Upper lobe of left lung (tissue), 6 donors: ENCODE measurements around the gene ULBP3. TPM values are rescaled to one million over a fixed set of nuclear protein-coding genes. Genes with fewer than 3 reads are reported as not detected.

ENCODE experiments used
- ATAC-seq, 2 donors: fragments of 200-7000 bp; cut with Tn5 transposase; one replicate each; pipeline ENCODE4 v1.9.1; 2022; ENCODE audit warnings: mild to moderate bottlenecking in 2 of 2, moderate library complexity in 2 of 2; ENCODE audit not compliant: low FRiP score in 2 of 2
- DNase-seq, 2 donors: peaks; one replicate each; pipeline ENCODE4 v3.0.0-alpha.2; 2019 to 2020
- H3K27ac ChIP-seq, 4 donors: fragments of 200-600 bp; sonication (generic); one replicate each; pipeline ENCODE4 v1.5.1; 2016 to 2019
- H3K27me3 ChIP-seq, 4 donors: fragments of 200-600 bp; sonication (generic); one replicate each; pipeline ENCODE4 v1.5.1; 2017 to 2019
- H3K36me3 ChIP-seq, 4 donors: fragments of 200-600 bp; sonication (generic); one replicate each; pipeline ENCODE4 v1.5.1; 2016 to 2019
- H3K4me1 ChIP-seq, 4 donors: fragments of 200-600 bp; sonication (generic); one replicate each; pipeline ENCODE4 v1.5.1; 2018 to 2019
- H3K4me3 ChIP-seq, 4 donors: fragments of 200-600 bp; sonication (generic); one replicate each; pipeline ENCODE4 v1.5.1; 2017 to 2019; ENCODE audit warnings: mild to moderate bottlenecking in 2 of 4, moderate library complexity in 1 of 4
- H3K9me3 ChIP-seq, 4 donors: fragments of 200-600 bp; sonication (generic); one replicate each; pipeline ENCODE4 v1.5.1; 2018 to 2019
- EP300 ChIP-seq, 4 donors: sonication (generic); formaldehyde crosslinking; IDR thresholded peaks; one replicate each; pipeline ENCODE4 v1.5.1; 2017; ENCODE audit warnings: antibody characterized with exemption in 4 of 4, control low read depth in 2 of 4
- POLR2A ChIP-seq, 4 donors: fragments of 450-650 bp; IDR thresholded peaks; one replicate each; pipeline ENCODE4 v1.5.1; 2016 to 2017; ENCODE audit warnings: antibody characterized with exemption in 4 of 4, mild to moderate bottlenecking in 2 of 4
- POLR2AphosphoS5 ChIP-seq, 2 donors: sonication (generic); formaldehyde crosslinking; IDR thresholded peaks; one replicate each; pipeline ENCODE4 v1.5.1; 2017; ENCODE audit warnings: antibody characterized with exemption in 2 of 2
- WGBS, 2 donors: methylation state at CpG; one replicate each; pipeline ENCODE4 v1.1.5; 2017 to 2018; 5-methylcytosine and 5-hydroxymethylcytosine counted together
- total RNA-seq, 6 donors: library from RNA; depleted of rRNA in 4 of 6; stranded (reverse); fragments of >200 nt in 4 of 6; gene quantifications; one replicate each; pipeline versions ENCODE4 v1.1.0 to v1.2.1, GENCODE V29; 2016 to 2021
- TF ChIP-seq, protein P1 (sequence below), 6 experiments: fragments of 450-650 bp in 4 of 6; fragments of 200-600 bp in 2 of 6; sonication (generic) in 2 of 6; IDR thresholded peaks; one replicate each; pipeline ENCODE4 v1.5.1; 2016 to 2019; ENCODE audit warnings: antibody characterized with exemption in 6 of 6
- donor health status: DM: no; HTN: no; CAD: no; lungs with moderate emphysema.
- donor health status: DM: no; HTN: yes; CAD: no; lungs with severe emphysema.

The ULBP3 gene
- total RNA-seq, 6 donors from 2014 or later, result 2.5 to 7.0 (median 4.9) TPM; not detected in 2

DNA sequence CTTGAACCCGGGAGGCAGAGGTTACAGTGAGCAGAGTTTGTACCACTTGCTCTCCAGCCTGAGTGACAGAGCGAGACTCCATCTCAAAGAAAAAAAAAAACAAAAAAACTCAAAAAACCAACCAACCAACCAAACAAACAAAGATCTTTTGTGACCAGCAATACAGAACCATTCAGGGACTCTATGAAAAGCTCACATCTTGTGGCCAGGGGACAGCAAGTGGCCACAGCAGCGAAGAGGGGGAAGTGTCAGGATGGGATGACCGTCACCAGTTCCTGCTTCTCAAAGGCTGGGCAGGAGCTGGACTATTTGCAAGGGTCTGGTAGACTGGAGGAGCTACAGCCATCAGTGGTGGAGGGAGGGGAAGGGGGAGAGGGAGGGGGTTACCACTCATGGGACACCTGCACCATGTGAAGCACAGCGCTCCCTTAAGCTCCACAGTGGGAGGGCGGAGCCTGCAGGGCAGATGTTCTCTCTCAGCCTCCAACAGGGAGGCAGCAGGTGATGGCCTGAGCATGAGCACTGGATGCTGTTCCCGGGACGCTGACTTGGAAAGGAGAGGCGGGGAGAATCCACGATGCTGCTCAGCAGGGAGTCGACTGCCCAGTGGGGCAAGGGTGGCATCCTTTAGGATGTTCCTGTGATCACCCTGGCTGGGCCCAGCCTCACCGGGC is 19.7 kb upstream of the ULBP3 start:
- TF ChIP-seq POLR2AphosphoS5 (IDR thresholded peaks at IDR 0.05) (no peak), POLR2A (IDR thresholded peaks at IDR 0.05) (no peak), EP300 (IDR thresholded peaks at IDR 0.05) (no peak)
- TF ChIP-seq, protein P1, sequence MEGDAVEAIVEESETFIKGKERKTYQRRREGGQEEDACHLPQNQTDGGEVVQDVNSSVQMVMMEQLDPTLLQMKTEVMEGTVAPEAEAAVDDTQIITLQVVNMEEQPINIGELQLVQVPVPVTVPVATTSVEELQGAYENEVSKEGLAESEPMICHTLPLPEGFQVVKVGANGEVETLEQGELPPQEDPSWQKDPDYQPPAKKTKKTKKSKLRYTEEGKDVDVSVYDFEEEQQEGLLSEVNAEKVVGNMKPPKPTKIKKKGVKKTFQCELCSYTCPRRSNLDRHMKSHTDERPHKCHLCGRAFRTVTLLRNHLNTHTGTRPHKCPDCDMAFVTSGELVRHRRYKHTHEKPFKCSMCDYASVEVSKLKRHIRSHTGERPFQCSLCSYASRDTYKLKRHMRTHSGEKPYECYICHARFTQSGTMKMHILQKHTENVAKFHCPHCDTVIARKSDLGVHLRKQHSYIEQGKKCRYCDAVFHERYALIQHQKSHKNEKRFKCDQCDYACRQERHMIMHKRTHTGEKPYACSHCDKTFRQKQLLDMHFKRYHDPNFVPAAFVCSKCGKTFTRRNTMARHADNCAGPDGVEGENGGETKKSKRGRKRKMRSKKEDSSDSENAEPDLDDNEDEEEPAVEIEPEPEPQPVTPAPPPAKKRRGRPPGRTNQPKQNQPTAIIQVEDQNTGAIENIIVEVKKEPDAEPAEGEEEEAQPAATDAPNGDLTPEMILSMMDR (IDR thresholded peaks at IDR 0.05), result no peak
- no peaks in the 10 kb centered on the region for H3K27me3 ChIP-seq
- H3K36me3 ChIP-seq, result no peaks in the 10 kb centered on the region
- H3K9me3 ChIP-seq, result no peaks in the 10 kb centered on the region
- no peak overlapping the region for H3K27ac ChIP-seq
- 87 to 95% methylated on average over 6 to 12 of the region's 12 CpGs for WGBS, 2 donors
- H3K4me1 ChIP-seq, result no peaks in the 10 kb centered on the region
- DNase-seq (no peak), ATAC-seq (peak in 1 of 2 donors; percentile 43)
- H3K4me3 ChIP-seq, result no peak overlapping the region

DNA sequence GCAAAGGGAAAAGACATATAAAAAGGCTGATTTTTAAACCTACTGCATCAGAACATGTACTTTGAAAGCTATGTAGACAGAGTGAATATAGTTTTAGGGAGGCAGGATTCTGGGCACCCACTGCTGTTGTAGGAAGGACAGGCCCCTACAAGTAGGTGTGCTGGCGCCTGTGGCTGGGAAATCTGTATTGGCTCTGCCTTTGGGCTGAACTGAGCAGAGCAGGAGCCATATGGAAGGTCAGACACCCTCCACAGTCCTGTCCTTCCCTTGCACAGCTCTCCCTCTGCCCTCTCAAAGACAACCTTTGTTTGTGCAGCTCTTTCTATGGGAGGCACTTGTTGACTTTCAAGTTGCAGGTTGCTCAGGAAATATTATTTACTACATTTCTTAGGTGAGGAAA is 18.4 kb upstream of the ULBP3 start:
- H3K36me3 ChIP-seq, result no peaks in the 10 kb centered on the region
- ATAC-seq (no peak), DNase-seq (no peak)
- no peak overlapping the region for H3K4me3 ChIP-seq
- no peaks in the 10 kb centered on the region for H3K9me3 ChIP-seq
- TF ChIP-seq, protein P1 (IDR thresholded peaks at IDR 0.05), result no peak
- no peak for TF ChIP-seq EP300 (IDR thresholded peaks at IDR 0.05)
- no peak for TF ChIP-seq POLR2A (IDR thresholded peaks at IDR 0.05)
- TF ChIP-seq POLR2AphosphoS5 (IDR thresholded peaks at IDR 0.05), result no peak
- H3K27me3 ChIP-seq, result no peaks in the 10 kb centered on the region
- no peak overlapping the region for H3K27ac ChIP-seq
- WGBS, 2 donors, result 95 to 100% methylated on average over 1 of the region's 1 CpG
- no peaks in the 10 kb centered on the region for H3K4me1 ChIP-seq

DNA sequence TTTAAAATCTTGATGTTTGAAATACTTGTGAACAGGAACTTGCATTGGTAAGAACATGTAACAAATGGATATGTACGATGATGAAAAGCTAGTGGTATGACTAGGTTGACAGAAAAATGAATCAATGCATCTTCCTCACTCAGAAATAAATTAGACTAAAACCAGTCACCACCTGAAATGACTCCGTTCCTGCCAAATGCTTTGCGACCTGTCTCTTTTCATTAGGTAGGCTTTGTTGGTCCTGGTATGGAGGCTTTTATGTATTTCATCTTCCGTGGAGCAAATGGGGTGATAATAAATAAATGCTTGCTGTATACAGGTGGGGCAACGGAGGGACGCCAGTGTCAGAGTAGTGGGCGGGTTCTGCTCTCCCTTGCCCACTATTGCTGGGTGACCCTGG is 17.1 kb upstream of the ULBP3 start:
- 90 to 92% methylated on average over 7 of the region's 7 CpGs for WGBS, 2 donors
- no peaks in the 10 kb centered on the region for H3K36me3 ChIP-seq

DNA sequence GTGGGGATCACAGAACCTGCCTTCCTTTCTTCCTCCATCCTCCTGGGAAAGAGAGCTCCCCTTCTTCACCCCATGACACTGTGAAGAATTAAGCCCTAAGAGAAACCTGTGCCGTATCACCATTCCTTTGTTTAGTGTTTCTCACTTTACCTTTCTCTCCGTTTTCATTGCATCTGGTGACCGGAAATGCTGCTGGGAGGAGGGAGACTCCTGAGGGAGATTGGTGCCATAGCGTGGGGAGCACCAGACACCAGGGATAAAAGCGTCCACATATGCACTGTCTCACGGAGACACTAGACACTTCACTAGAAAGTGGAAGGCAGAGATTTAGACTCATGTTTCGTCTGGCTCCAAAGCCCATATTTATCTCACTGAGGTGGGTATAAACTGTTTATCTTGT is 15.5 kb upstream of the ULBP3 start:
- Histone ChIP-seq H3K27me3 (no peaks in the 10 kb centered on the region), H3K9me3 (no peaks in the 10 kb centered on the region), H3K4me3 (no peak overlapping the region), H3K36me3 (no peaks in the 10 kb centered on the region), H3K27ac (no peak overlapping the region), H3K4me1 (no peaks in the 10 kb centered on the region)
- WGBS, 2 donors, result 86 to 96% methylated on average over 7 of the region's 7 CpGs
- DNase-seq, result no peak
- ATAC-seq, result no peak
- TF ChIP-seq, protein P1 (IDR thresholded peaks at IDR 0.05), result no peak
- TF ChIP-seq POLR2AphosphoS5 (IDR thresholded peaks at IDR 0.05), result no peak
- TF ChIP-seq POLR2A (IDR thresholded peaks at IDR 0.05), result no peak
- no peak for TF ChIP-seq EP300 (IDR thresholded peaks at IDR 0.05)

More for the DNA sequence above, 17.1 kb upstream of the ULBP3 start:
- TF ChIP-seq EP300 (IDR thresholded peaks at IDR 0.05) (no peak), POLR2A (IDR thresholded peaks at IDR 0.05) (no peak), POLR2AphosphoS5 (IDR thresholded peaks at IDR 0.05) (no peak)
- TF ChIP-seq, protein P1 (IDR thresholded peaks at IDR 0.05), result no peak
- H3K9me3 ChIP-seq, result no peaks in the 10 kb centered on the region
- H3K4me1 ChIP-seq, result no peaks in the 10 kb centered on the region
- ATAC-seq (no peak), DNase-seq (no peak)
- no peak overlapping the region for H3K27ac ChIP-seq
- H3K4me3 ChIP-seq, result no peak overlapping the region
- no peaks in the 10 kb centered on the region for H3K27me3 ChIP-seq

DNA sequence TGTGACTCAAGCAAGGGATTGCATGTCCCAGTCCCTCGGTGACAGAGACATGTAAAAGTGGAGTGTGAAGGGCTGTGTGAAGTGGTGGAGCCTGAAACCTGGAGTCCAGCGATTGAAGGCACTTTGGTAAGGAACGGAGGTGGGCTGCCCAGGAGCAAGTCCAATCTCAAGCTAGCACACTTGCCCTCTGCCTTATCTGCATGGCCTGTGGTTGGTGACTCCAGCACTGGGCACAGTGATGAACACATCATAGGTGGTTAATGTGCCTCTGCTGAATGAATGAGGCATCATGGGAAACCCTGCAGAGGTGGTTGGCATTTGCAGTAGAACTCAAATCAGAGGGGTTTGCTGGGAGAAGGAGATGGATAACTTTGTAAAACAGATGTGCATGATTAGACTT is 14.9 kb upstream of the ULBP3 start:
- Histone ChIP-seq H3K9me3 (no peaks in the 10 kb centered on the region), H3K27me3 (no peaks in the 10 kb centered on the region), H3K36me3 (no peaks in the 10 kb centered on the region), H3K4me1 (no peaks in the 10 kb centered on the region), H3K4me3 (no peak overlapping the region), H3K27ac (no peak overlapping the region)
- DNase-seq, result no peak
- WGBS, 2 donors, result 85 to 90% methylated on average over 3 of the region's 3 CpGs
- ATAC-seq, result no peak
- TF ChIP-seq, protein P1 (IDR thresholded peaks at IDR 0.05), result no peak
